Osteocyte (in vitro differentiated cells): ENCODE results near the gene VRTN. TPM values are rescaled to one million over a fixed set of nuclear protein-coding genes. Genes with fewer than 3 reads are reported as not detected.

Source experiments
- DNase-seq: peaks from one replicate; pipeline ENCODE4 v3.0.0; 2021; ENCODE audit warnings: mixed read lengths; ENCODE audit not compliant: unreplicated experiment; ENCODE audit errors: extremely low spot score
- H3K27ac Mint-ChIP-seq: one replicate; pipeline ENCODE4 v1.8.0; 2021; ENCODE audit warnings: mild to moderate bottlenecking, mixed read lengths; ENCODE audit not compliant: unreplicated experiment
- H3K27me3 Mint-ChIP-seq: one replicate; pipeline ENCODE4 v1.8.0; 2021; ENCODE audit warnings: mixed read lengths; ENCODE audit not compliant: unreplicated experiment
- H3K36me3 Mint-ChIP-seq: one replicate; pipeline ENCODE4 v1.8.0; 2021; ENCODE audit warnings: mixed read lengths; ENCODE audit not compliant: unreplicated experiment
- H3K4me1 Mint-ChIP-seq: one replicate; pipeline ENCODE4 v1.8.0; 2021; ENCODE audit warnings: mixed read lengths; ENCODE audit not compliant: unreplicated experiment
- H3K4me3 Mint-ChIP-seq: one replicate; pipeline ENCODE4 v1.8.0; 2021; ENCODE audit warnings: mild to moderate bottlenecking, moderate library complexity, mixed read lengths; ENCODE audit not compliant: unreplicated experiment
- H3K9me3 Mint-ChIP-seq: one replicate; pipeline ENCODE4 v1.8.0; 2021; ENCODE audit warnings: mixed read lengths; ENCODE audit not compliant: unreplicated experiment
- total RNA-seq: library from RNA; stranded (reverse); gene quantifications from 2 replicates; pipeline ENCODE4 v1.2.1, GENCODE V29; 2021
- TF ChIP-seq, protein P1 (sequence below): fragments of 200-600 bp; sonication (generic); IDR thresholded peaks from 2 replicates; pipeline ENCODE4 v1.5.0; 2021; ENCODE audit warnings: antibody characterized with exemption, mild to moderate bottlenecking, moderate library complexity

Gene VRTN
- total RNA-seq, 1 donor from 2014 or later, result not detected

DNA sequence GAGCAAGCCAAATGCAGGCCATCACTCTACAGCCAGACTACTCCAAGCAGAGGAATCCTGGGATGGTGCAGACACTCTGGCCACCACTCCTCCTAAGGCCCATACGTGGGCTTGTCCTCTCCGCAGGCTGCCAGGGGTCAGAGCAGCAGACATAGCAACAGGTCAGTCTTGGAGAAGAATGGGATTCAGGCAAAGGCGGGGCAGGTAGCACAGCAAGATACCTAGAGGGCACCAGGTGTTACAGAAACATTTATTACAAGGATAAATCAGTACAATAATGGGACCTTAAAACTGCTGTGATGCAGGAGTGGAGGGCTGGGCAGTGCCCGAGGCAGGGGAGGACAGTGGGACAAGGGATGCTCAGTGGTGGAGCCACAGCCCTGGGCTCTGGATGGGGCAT lies 57.4 kb downstream of the VRTN start:
- Mint-ChIP-seq H3K9me3 (no peaks in the 10 kb centered on the region), H3K27me3 (peaks cover 32% of the 10 kb centered on the region), H3K36me3 (no peaks in the 10 kb centered on the region), H3K27ac (no peak overlapping the region), H3K4me3 (no peak overlapping the region), H3K4me1 (peaks cover 12% of the 10 kb centered on the region)
- TF ChIP-seq, protein P1, sequence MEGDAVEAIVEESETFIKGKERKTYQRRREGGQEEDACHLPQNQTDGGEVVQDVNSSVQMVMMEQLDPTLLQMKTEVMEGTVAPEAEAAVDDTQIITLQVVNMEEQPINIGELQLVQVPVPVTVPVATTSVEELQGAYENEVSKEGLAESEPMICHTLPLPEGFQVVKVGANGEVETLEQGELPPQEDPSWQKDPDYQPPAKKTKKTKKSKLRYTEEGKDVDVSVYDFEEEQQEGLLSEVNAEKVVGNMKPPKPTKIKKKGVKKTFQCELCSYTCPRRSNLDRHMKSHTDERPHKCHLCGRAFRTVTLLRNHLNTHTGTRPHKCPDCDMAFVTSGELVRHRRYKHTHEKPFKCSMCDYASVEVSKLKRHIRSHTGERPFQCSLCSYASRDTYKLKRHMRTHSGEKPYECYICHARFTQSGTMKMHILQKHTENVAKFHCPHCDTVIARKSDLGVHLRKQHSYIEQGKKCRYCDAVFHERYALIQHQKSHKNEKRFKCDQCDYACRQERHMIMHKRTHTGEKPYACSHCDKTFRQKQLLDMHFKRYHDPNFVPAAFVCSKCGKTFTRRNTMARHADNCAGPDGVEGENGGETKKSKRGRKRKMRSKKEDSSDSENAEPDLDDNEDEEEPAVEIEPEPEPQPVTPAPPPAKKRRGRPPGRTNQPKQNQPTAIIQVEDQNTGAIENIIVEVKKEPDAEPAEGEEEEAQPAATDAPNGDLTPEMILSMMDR, result no peak
- DNase-seq, result no peak

DNA sequence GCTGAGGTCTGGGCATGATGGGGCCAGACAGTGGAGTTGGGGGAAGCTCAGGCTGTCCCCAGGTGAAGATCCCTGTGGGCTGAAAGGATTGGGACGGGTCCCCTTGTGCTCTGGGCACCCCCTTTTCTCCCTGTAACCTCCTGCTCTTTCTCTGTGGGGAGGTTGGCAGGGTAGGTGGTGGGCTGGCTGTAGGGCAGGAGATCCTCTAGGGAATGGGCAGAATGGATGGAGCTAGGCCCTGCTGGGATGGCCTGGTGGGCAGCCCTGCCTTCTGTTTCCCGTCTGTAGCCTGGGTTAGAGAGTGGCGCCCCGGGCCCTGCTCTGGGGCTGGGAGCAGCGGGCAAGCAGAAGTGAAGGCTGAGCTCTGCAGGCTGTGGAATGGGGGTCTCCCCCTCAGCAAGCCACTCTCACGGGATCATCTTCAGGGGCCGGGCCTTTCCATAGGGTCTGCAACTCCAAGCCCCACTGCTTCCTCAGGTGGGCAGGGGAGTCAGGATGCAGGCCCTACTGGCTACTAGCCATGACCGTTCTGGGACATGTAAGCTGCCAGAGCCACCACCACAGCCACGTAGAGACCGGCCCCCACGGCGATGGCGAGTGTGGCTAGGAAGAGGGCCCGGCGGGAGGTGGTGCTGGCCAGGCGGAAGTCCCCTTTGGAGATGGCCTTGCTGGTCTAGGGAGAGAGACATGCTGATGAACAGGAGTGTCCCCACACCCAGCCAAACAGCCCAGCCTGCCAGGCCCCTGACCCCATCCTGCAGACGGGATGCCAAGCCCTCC lies 58.9 kb downstream of the VRTN start:
- no peaks in the 10 kb centered on the region for H3K9me3 Mint-ChIP-seq
- peaks cover 2% of the 10 kb centered on the region for H3K4me1 Mint-ChIP-seq
- H3K27ac Mint-ChIP-seq, result no peak overlapping the region
- peaks cover 30% of the 10 kb centered on the region for H3K27me3 Mint-ChIP-seq
- DNase-seq, result no peak
- H3K36me3 Mint-ChIP-seq, result no peaks in the 10 kb centered on the region
- H3K4me3 Mint-ChIP-seq, result no peak overlapping the region
- TF ChIP-seq, protein P1, result no peak

DNA sequence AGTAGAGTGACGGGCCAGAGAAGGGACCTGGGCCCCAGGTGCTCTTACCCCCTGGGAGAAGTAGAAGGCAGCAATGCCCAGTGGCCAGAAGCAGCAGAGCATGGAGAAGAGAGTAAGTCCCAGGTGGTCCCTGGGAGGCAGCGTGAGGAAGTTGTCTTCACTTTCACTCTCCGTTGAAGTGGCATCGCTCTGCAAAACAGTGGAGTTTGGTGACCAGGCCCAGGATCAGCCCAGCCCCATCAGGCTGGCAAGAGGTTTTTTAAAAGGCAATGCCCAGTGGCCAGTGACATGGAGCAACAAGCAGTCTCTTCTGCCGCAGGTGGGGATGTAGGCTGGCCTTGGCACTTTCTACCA lies 59.5 kb downstream of the VRTN start:
- no peak for DNase-seq
- H3K36me3 Mint-ChIP-seq, result no peaks in the 10 kb centered on the region

DNA sequence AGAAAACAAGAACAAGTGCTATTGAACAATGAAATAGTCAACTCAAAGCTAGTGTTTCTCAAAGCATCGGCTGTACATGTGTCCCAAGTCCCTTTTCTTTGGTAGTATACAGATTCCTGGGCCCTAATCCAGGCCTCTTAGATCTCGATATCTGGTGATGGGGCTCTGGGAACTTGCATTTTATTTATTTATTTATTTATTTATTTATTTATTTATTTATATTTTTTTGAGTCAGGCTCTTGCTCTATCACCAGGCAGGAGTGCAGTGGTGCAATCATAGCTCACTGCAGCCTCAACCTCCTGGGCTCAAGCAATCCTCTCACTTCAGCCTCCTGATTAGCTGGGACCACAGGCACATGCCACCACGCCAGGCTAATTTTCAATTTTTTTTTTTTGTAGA lies 60.6 kb downstream of the VRTN start:
- Mint-ChIP-seq H3K27me3 (peaks cover 35% of the 10 kb centered on the region), H3K27ac (no peak overlapping the region), H3K4me3 (no peak overlapping the region), H3K9me3 (no peaks in the 10 kb centered on the region), H3K36me3 (no peaks in the 10 kb centered on the region), H3K4me1 (no peaks in the 10 kb centered on the region)
- DNase-seq, result no peak
- TF ChIP-seq, protein P1, result no peak

More for the DNA sequence above, 59.5 kb downstream of the VRTN start:
- Mint-ChIP-seq H3K4me3 (no peak overlapping the region), H3K27me3 (peaks cover 30% of the 10 kb centered on the region), H3K4me1 (peaks cover 2% of the 10 kb centered on the region), H3K27ac (no peak overlapping the region), H3K9me3 (no peaks in the 10 kb centered on the region)
- TF ChIP-seq, protein P1, result no peak

DNA sequence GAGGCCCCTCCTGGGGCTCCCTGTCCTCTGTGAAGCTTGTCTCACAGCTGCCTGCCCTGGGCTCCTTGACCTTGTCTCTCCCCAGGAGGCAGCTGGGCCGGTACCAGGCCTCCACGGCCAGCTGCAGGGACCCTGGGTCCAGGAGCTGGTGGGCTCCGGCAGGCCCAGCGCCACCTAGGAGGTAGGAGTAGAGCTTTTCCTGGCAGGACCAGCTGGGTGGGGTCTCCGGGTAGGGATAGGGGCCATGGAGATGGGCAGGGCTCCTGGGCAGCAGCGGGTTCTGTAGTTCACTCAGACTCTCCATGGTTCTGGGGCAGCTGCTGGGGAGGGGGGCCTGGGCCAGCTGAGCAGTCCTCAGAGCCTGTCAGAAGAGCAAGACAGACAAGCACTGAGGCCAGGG lies 61.2 kb downstream of the VRTN start:
- H3K27ac Mint-ChIP-seq, result no peak overlapping the region
- H3K36me3 Mint-ChIP-seq, result no peaks in the 10 kb centered on the region
- no peak overlapping the region for H3K4me3 Mint-ChIP-seq
- H3K27me3 Mint-ChIP-seq, result peaks cover 37% of the 10 kb centered on the region
- no peaks in the 10 kb centered on the region for H3K9me3 Mint-ChIP-seq
- peaks cover 4% of the 10 kb centered on the region for H3K4me1 Mint-ChIP-seq
- DNase-seq, result no peak
- TF ChIP-seq, protein P1, result no peak

Other genes starting within 250 kb of the VRTN start
- not detected in 2 replicates for gene VSX2, start 109.0 kb upstream of the VRTN start, total RNA-seq
- 58.6 and 62.0 TPM in 2 replicates for gene ABCD4, start 45.5 kb upstream of the VRTN start, total RNA-seq
- gene SYNDIG1L, start 77.7 kb downstream of the VRTN start, total RNA-seq, result 0.26 TPM in 1 of 2 replicates, not detected in the other
- gene NPC2, start 144.8 kb downstream of the VRTN start, total RNA-seq, result 524 and 529 TPM in 2 replicates
- gene ISCA2, start 145.3 kb downstream of the VRTN start, total RNA-seq, result 22.4 and 26.3 TPM in 2 replicates